CD4-positive, alpha-beta memory T cell (primary cell): ENCODE measurements around the gene EEFSEC. TPM values are rescaled to one million over a fixed set of nuclear protein-coding genes. Genes with fewer than 3 reads are reported as not detected.

Experiments used
- CTCF ChIA-PET: fragments of 350-600 bp; sonication (Branson Sonifier 250); formaldehyde crosslinking; loops from one replicate; lab custom pipeline; 2021; ENCODE audit warnings: inconsistent platforms; ENCODE audit not compliant: partially characterized antibody; lab: Charles Lee
- POLR2A ChIA-PET: fragments of 350-600 bp; sonication (Branson Sonifier 250); formaldehyde crosslinking; loops from one replicate; lab custom pipeline; 2021; ENCODE audit not compliant: partially characterized antibody; lab: Charles Lee
- DNase-seq, 5 donors: peaks; one replicate each; pipeline versions ENCODE4 v3.0.0 to v3.0.0-alpha.2; 2020 to 2022; ENCODE audit warnings: mixed read lengths in 1 of 5
- H3K27ac ChIP-seq: one replicate; pipeline ENCODE4 v1.7.0; 2013; ENCODE audit warnings: low read depth, low read length
- H3K27me3 ChIP-seq: 2 replicates; pipeline ENCODE4 v1.7.0; 2013; ENCODE audit warnings: mild to moderate bottlenecking, low read length, moderate library complexity; ENCODE audit not compliant: insufficient read depth
- H3K36me3 ChIP-seq: 2 replicates; pipeline ENCODE4 v1.7.0; 2013; ENCODE audit warnings: mild to moderate bottlenecking, low read length, moderate library complexity; ENCODE audit not compliant: insufficient read depth
- H3K4me1 ChIP-seq: 2 replicates; pipeline ENCODE4 v1.7.0; 2013; ENCODE audit warnings: mild to moderate bottlenecking, low read length, moderate library complexity; ENCODE audit not compliant: insufficient read depth
- H3K4me3 ChIP-seq, 2 donors: one replicate each; pipeline ENCODE4 v1.7.0; 2013; ENCODE audit warnings: low read length in 2 of 2, mild to moderate bottlenecking in 1 of 2
- H3K9me3 ChIP-seq, 2 donors: one replicate each; pipeline ENCODE4 v1.7.0; 2013; ENCODE audit warnings: low read length in 2 of 2, control low read depth in 1 of 2; ENCODE audit not compliant: control insufficient read depth in 1 of 2
- H3K27ac Mint-ChIP-seq, 7 donors: one replicate each; pipeline ENCODE4 v1.8.0; 2020 to 2021; ENCODE audit warnings: mixed read lengths in 7 of 7, mild to moderate bottlenecking in 6 of 7, inconsistent platforms in 3 of 7, moderate library complexity in 3 of 7
- H3K27me3 Mint-ChIP-seq, 2 donors: one replicate each; pipeline ENCODE4 v1.8.0; 2020 to 2021; ENCODE audit warnings: mixed read lengths in 2 of 2
- H3K36me3 Mint-ChIP-seq, 2 donors: one replicate each; pipeline ENCODE4 v1.8.0; 2020 to 2021; ENCODE audit warnings: mixed read lengths in 2 of 2, inconsistent platforms in 1 of 2, mild to moderate bottlenecking in 1 of 2
- H3K4me1 Mint-ChIP-seq, 4 donors: one replicate each; pipeline ENCODE4 v1.8.0; 2020 to 2021; ENCODE audit warnings: mixed read lengths in 4 of 4, mild to moderate bottlenecking in 1 of 4
- H3K4me3 Mint-ChIP-seq, 8 donors: one replicate each; pipeline ENCODE4 v1.8.0; 2020 to 2021; ENCODE audit warnings: mixed read lengths in 8 of 8, mild to moderate bottlenecking in 7 of 8, moderate library complexity in 6 of 8, inconsistent platforms in 3 of 8
- H3K9me3 Mint-ChIP-seq, 8 donors: one replicate each; pipeline ENCODE4 v1.8.0; 2020 to 2021; ENCODE audit warnings: mixed read lengths in 8 of 8, mild to moderate bottlenecking in 5 of 8, inconsistent platforms in 3 of 8, moderate library complexity in 1 of 8
- intact Hi-C: fragments of 100-400 bp; cut with micrococcal nuclease; formaldehyde crosslinking; loops from one replicate; pipeline ENCODE4 v1.15.1; 2023
- polyA plus RNA-seq, 2 donors: library from polyadenylated mRNA; unstranded; fragments of 300-500 nt; fragmentation: Illumina TruSeq; gene quantifications; one replicate each; pipeline ENCODE4 v1.2.3, GENCODE V29; 2021
- total RNA-seq, 2 experiments: library from RNA; stranded (reverse); gene quantifications; one replicate each; pipeline ENCODE4 v1.2.3, GENCODE V29; 2021

EEFSEC gene
- total and polyA plus RNA-seq, 4 experiments from 2014 or later, result 14.0 to 24.9 (median 17.1) TPM

GRCh38 chr3:128260275-128260674 lies 107.0 kb downstream of the EEFSEC start:
- Mint-ChIP-seq H3K36me3 (peaks cover 70 to 81% of the 10 kb centered on the region in 2 donors), H3K4me1 (peaks cover under 1 to 6% (median 3%) of the 10 kb centered on the region in 4 donors), H3K9me3 (peaks cover 0 to 22% (median 13%) of the 10 kb centered on the region in 8 donors), H3K4me3 (no peak overlapping the region), H3K27ac (no peak overlapping the region), H3K27me3 (no peaks in the 10 kb centered on the region)
- Histone ChIP-seq H3K27me3 (no peaks in the 10 kb centered on the region), H3K4me1 (no peaks in the 10 kb centered on the region), H3K27ac (no peak overlapping the region), H3K4me3 (no peak overlapping the region), H3K36me3 (peaks cover 9% of the 10 kb centered on the region), H3K9me3 (peaks cover 5 to 9% of the 10 kb centered on the region in 2 donors)
- ChIA-PET POLR2A (no interaction called here), CTCF (no interaction called here)
- DNase-seq, result no peak
- intact Hi-C loops, result no loop called here

DNA sequence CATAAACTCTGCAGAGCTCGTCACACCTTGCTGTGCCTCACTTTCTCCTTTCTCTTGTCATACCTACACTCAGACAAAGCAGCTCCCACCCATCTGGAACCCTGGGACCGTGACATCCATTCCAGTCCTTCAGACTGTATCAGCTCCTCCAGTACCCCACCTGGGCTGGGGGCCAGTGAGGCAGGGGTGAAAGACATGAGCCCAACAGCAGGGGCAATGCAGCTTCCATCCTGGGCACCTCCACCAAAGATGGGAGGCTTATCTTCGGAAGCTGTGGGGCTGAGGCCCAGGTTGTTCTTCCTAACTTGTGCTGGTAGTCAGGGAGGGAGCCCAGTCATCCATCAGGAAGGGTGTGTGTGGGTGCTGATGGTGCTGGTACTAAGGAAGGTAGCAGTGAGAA lies 109.2 kb downstream of the EEFSEC start:
- H3K27me3 Mint-ChIP-seq, result no peaks in the 10 kb centered on the region
- peaks cover 9% of the 10 kb centered on the region for H3K36me3 ChIP-seq
- DNase-seq, result no peak
- H3K27ac Mint-ChIP-seq, result peak overlapping the region in 2 of 7 donors; percentile 24 to 38
- POLR2A ChIA-PET, result no interaction called here
- no peak overlapping the region for H3K27ac ChIP-seq
- H3K4me3 Mint-ChIP-seq, result no peak overlapping the region
- H3K4me1 ChIP-seq, result no peaks in the 10 kb centered on the region
- peaks cover 68 to 76% of the 10 kb centered on the region in 2 donors for H3K36me3 Mint-ChIP-seq
- peaks cover 5 to 9% of the 10 kb centered on the region in 2 donors for H3K9me3 ChIP-seq
- peaks cover 0 to 22% (median 13%) of the 10 kb centered on the region in 8 donors for H3K9me3 Mint-ChIP-seq
- CTCF ChIA-PET, result no interaction called here
- no peaks in the 10 kb centered on the region for H3K4me1 Mint-ChIP-seq
- no peak overlapping the region for H3K4me3 ChIP-seq
- no peaks in the 10 kb centered on the region for H3K27me3 ChIP-seq
- intact Hi-C loops, result no loop called here

DNA sequence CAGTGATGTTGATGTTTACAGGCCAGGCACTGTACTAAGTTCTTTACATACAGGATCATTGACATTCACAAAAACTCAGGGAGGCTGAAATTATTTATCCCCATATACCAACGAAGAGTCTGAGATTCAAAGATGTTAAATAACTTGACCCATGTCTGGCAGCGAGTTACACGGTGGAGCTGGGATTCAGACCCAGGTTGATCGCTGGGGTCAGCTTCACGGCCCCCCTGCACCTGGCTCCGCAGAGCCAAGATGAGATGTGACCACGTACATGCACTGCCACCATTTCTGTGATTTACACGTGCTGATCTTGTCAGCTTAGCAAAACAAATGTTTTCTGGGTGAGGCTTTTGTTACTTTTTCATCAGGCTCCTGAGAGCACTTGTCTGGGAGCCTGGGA lies 109.8 kb downstream of the EEFSEC start:
- peaks cover 5 to 9% of the 10 kb centered on the region in 2 donors for H3K9me3 ChIP-seq
- H3K27me3 Mint-ChIP-seq, result no peaks in the 10 kb centered on the region
- DNase-seq, result no peak
- H3K4me1 ChIP-seq, result no peaks in the 10 kb centered on the region
- POLR2A ChIA-PET, result no interaction called here
- peaks cover 0 to 22% (median 11%) of the 10 kb centered on the region in 8 donors for H3K9me3 Mint-ChIP-seq
- no peaks in the 10 kb centered on the region for H3K27me3 ChIP-seq
- H3K4me1 Mint-ChIP-seq, result no peaks in the 10 kb centered on the region
- no peak overlapping the region for H3K4me3 ChIP-seq
- CTCF ChIA-PET, result no interaction called here
- peak overlapping the region in 1 of 7 donors; percentile 38 for H3K27ac Mint-ChIP-seq
- no peak overlapping the region for H3K27ac ChIP-seq
- no peak overlapping the region for H3K4me3 Mint-ChIP-seq
- peaks cover 73 to 75% of the 10 kb centered on the region in 2 donors for H3K36me3 Mint-ChIP-seq
- peaks cover 9% of the 10 kb centered on the region for H3K36me3 ChIP-seq
- intact Hi-C loops, result no loop called here

- Histone ChIP-seq H3K36me3 (peaks cover 15% of the 10 kb centered on the region), H3K27me3 (no peaks in the 10 kb centered on the region), H3K4me1 (no peaks in the 10 kb centered on the region), H3K27ac (no peak overlapping the region), H3K9me3 (peaks cover 5 to 9% of the 10 kb centered on the region in 2 donors), H3K4me3 (no peak overlapping the region)
- Mint-ChIP-seq H3K4me3 (no peak overlapping the region), H3K27ac (peak overlapping the region in 1 of 7 donors; percentile 52), H3K9me3 (peaks cover 0 to 19% (median 11%) of the 10 kb centered on the region in 8 donors), H3K4me1 (no peaks in the 10 kb centered on the region), H3K27me3 (no peaks in the 10 kb centered on the region), H3K36me3 (peaks cover 74 to 76% of the 10 kb centered on the region in 2 donors)
- intact Hi-C loops, result no loop called here
- DNase-seq, result no peak
- CTCF ChIA-PET, result no interaction called here
- POLR2A ChIA-PET, result no interaction called here
Measured at GRCh38 chr3:128263946-128264345, 110.7 kb downstream of the EEFSEC start.

DNA sequence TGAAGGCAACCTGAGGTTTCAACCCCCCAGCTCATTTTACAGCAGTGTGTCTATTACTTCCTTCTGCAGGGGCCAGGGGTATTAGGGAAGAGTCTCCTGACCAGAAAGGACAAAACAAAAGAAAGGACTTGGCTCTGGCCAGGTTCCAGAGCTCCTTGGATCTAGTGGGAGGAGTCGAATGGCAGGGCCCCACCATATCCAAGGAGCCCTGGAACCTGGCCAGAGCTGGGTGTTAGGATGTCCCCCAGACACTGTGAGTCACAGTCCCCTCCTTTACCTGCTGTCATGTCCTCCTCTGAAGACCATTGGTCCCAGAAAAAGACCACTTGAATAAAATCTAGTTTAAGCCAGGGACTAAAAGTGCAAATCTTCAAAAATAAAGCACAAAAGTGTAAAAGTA lies 113.2 kb downstream of the EEFSEC start:
- no peak for DNase-seq
- POLR2A ChIA-PET, result no interaction called here

DNA sequence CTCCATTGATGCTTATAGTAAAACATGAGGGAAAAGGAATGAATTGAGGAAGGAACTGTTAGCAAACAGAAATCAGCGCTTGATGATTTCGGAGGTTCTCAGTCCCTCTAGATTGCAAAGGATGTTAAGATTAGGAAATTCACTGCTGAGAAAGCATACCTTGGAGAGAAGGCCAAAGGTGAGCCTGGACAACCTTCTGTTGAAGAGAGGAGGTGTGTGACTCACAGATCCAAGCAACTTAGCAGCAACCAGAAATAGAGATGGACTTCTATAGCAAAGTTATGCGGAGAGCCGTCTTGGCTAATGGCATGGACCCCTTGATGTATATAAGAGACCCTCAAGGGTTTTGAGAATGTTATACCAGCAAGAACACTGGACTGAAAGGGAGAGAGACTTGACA lies 114.3 kb downstream of the EEFSEC start:
- Mint-ChIP-seq H3K9me3 (no peaks in the 10 kb centered on the region), H3K4me3 (no peak overlapping the region), H3K36me3 (peaks cover 61 to 67% of the 10 kb centered on the region in 2 donors), H3K27ac (peak overlapping the region in 1 of 7 donors; percentile 43), H3K27me3 (no peaks in the 10 kb centered on the region), H3K4me1 (peaks cover 0 to 4% (median 2%) of the 10 kb centered on the region in 4 donors)
- H3K36me3 ChIP-seq, result peaks cover 15% of the 10 kb centered on the region
- DNase-seq, result no peak
- no peaks in the 10 kb centered on the region for H3K27me3 ChIP-seq
- CTCF ChIA-PET, result no interaction called here
- H3K9me3 ChIP-seq, result no peaks in the 10 kb centered on the region
- no peaks in the 10 kb centered on the region for H3K4me1 ChIP-seq
- H3K27ac ChIP-seq, result no peak overlapping the region
- no peak overlapping the region for H3K4me3 ChIP-seq
- POLR2A ChIA-PET, result no interaction called here
- intact Hi-C loops, result no loop called here

More for the DNA sequence above, 113.2 kb downstream of the EEFSEC start:
- no peak overlapping the region for H3K27ac ChIP-seq
- H3K27me3 Mint-ChIP-seq, result no peaks in the 10 kb centered on the region
- CTCF ChIA-PET, result interaction anchor here (1.0 kb wide), 1 partner anchor 171 kb away, joined by 3 read pairs; no protein-coding TSS in a partner anchor
- no peak overlapping the region for H3K27ac Mint-ChIP-seq
- no peaks in the 10 kb centered on the region for H3K27me3 ChIP-seq
- H3K4me1 Mint-ChIP-seq, result peaks cover 0 to 4% (median under 1%) of the 10 kb centered on the region in 4 donors
- H3K9me3 ChIP-seq, result no peaks in the 10 kb centered on the region
- H3K36me3 Mint-ChIP-seq, result peaks cover 56 to 66% of the 10 kb centered on the region in 2 donors
- H3K9me3 Mint-ChIP-seq, result no peaks in the 10 kb centered on the region
- no peak overlapping the region for H3K4me3 Mint-ChIP-seq
- no peak overlapping the region for H3K4me3 ChIP-seq
- intact Hi-C loops, result no loop called here
- H3K36me3 ChIP-seq, result peaks cover 15% of the 10 kb centered on the region
- no peaks in the 10 kb centered on the region for H3K4me1 ChIP-seq

- no peaks in the 10 kb centered on the region for H3K27me3 ChIP-seq
- CTCF ChIA-PET, result no interaction called here
- Mint-ChIP-seq H3K36me3 (peaks cover 46 to 54% of the 10 kb centered on the region in 2 donors), H3K4me1 (peaks cover 0 to 4% (median 2%) of the 10 kb centered on the region in 4 donors), H3K27ac (no peak overlapping the region), H3K9me3 (no peaks in the 10 kb centered on the region), H3K27me3 (no peaks in the 10 kb centered on the region), H3K4me3 (no peak overlapping the region)
- no peak for DNase-seq
- no peaks in the 10 kb centered on the region for H3K4me1 ChIP-seq
- POLR2A ChIA-PET, result no interaction called here
- no peaks in the 10 kb centered on the region for H3K9me3 ChIP-seq
- no peak overlapping the region for H3K27ac ChIP-seq
- peaks cover 12% of the 10 kb centered on the region for H3K36me3 ChIP-seq
- no peak overlapping the region for H3K4me3 ChIP-seq
- intact Hi-C loops, result no loop called here
Measured at GRCh38 chr3:128269006-128269775, 115.9 kb downstream of the EEFSEC start.
